Measurements from ENCODE around the gene ACOXL. TPM values are rescaled to one million over a fixed set of nuclear protein-coding genes. Genes with fewer than 3 reads are reported as not detected.

ACOXL gene
- total and polyA plus RNA-seq, 10 of the 15 experiments (the other 5 are each of a cell fraction or from before 2014, with no cell fraction given), result 0.05 to 1.3 (median 0.71) TPM

- H3K4me3 ChIP-seq, result no peak overlapping the region
- intact Hi-C loops (cut with micrococcal nuclease; ENCODE audit: unreplicated experiment) (no loop called here), in situ Hi-C loops (cut with MboI) (loop anchor here (25.0 kb wide), 1 partner anchor 889 kb away; no protein-coding TSS in a partner anchor)
- ChIA-PET CTCF (interaction anchor here (1.7 kb wide), 1 partner anchor 10 kb away, joined by 4 read pairs; no protein-coding TSS in a partner anchor), POLR2A (no interaction called here), RAD21 (ENCODE audit: unreplicated experiment) (no interaction called here), SMC1A (ENCODE audit: uncharacterized antibody, unreplicated experiment) (interaction anchor here (1.7 to 3.2 kb wide), 3 partner anchors 11 to 13 kb away, joined by 4 to 16 read pairs (median 6); no protein-coding TSS in a partner anchor)
- H3K79me2 ChIP-seq (ENCODE audit: control insufficient read depth, insufficient read depth, low read length), result no peaks in the 10 kb centered on the region
- no peak overlapping the region for H3K27ac ChIP-seq (ENCODE audit: control insufficient read depth, insufficient read depth)
- peaks cover 5% of the 10 kb centered on the region for H3K4me1 ChIP-seq (ENCODE audit: control insufficient read depth, insufficient read depth, low read length)
- no peaks in the 10 kb centered on the region for H3K27me3 ChIP-seq (replicated peaks in 1 of 2; ENCODE audit: control insufficient read depth in 2 of 2, insufficient read depth in 2 of 2, low read length in 1 of 2)
- 60% methylated on average over 3 of the region's 3 CpGs for WGBS (ENCODE audit: insufficient coverage, insufficient replicate concordance, low lambda C conversion rate, missing lambda C conversion rate)
- H3K9ac ChIP-seq (ENCODE audit: control insufficient read depth, insufficient read depth, low read length), result no peak overlapping the region
- BruUV-seq (replicated peaks), result no TSS peak
- no peak for FAIRE-seq
- no peak overlapping the region for H2AFZ ChIP-seq (ENCODE audit: control insufficient read depth, low read depth, low read length)
- H3K36me3 ChIP-seq (ENCODE audit: control insufficient read depth in 2 of 2, insufficient read depth in 2 of 2, low read length in 1 of 2), result no peaks in the 10 kb centered on the region
- no peak for ATAC-seq
- H4K20me1 ChIP-seq (ENCODE audit: control insufficient read depth, insufficient read depth), result no peaks in the 10 kb centered on the region
- H3K4me2 ChIP-seq (ENCODE audit: control insufficient read depth, insufficient read depth), result no peak overlapping the region
- no peak for TF ChIP-seq IRF5 (IDR thresholded peaks at IDR 0.05; ENCODE audit: borderline replicate concordance)
- TF ChIP-seq NR2F1 (conservative IDR thresholded peaks at IDR 0.05), result no peak
- TF ChIP-seq CHD2 (IDR thresholded peaks at IDR 0.05; ENCODE audit: borderline replicate concordance, low read depth, low read length), result no peak
- TF ChIP-seq CBX5 (IDR thresholded peaks at IDR 0.05; ENCODE audit: low read depth), result no peak
- TF ChIP-seq SUPT20H (IDR thresholded peaks at IDR 0.05; ENCODE audit: borderline replicate concordance, control insufficient read depth, low read depth, low read length), result no peak
- no peak for TF ChIP-seq BACH1 (IDR thresholded peaks at IDR 0.05; ENCODE audit: borderline replicate concordance)
- no peak for TF ChIP-seq YBX1 (IDR thresholded peaks at IDR 0.05)
- TF ChIP-seq POLR2AphosphoS2 (IDR thresholded peaks at IDR 0.05; ENCODE audit: low read depth, low read length), result no peak
- no peak for TF ChIP-seq NR2C2 (IDR thresholded peaks at IDR 0.05; ENCODE audit: borderline replicate concordance, control insufficient read depth, insufficient read length, low read depth)
- no peak for TF ChIP-seq CUX1 (IDR thresholded peaks at IDR 0.05; ENCODE audit: insufficient replicate concordance, low read depth, low read length)
- peaks cover 4% of the 10 kb centered on the region for H3K9me3 ChIP-seq (replicated peaks; ENCODE audit: control insufficient read depth, insufficient read depth, low read length)
- DNase-seq (ENCODE audit: low read depth, low spot score), result no peak
Measured at GRCh38 chr2:110823165-110823564, 90.8 kb downstream of the ACOXL start.

Measured in GM12878 (cell line).